ENCODE results near the gene FGD2. TPM values are rescaled to one million over a fixed set of nuclear protein-coding genes. Genes with fewer than 3 reads are reported as not detected.

Gene FGD2
- total RNA-seq, 4 donors from 2014 or later: 2.5 to 292 (median 34.9) TPM

- Histone ChIP-seq H3K36me3 (no peaks in the 10 kb centered on the region), H3K27me3 (no peaks in the 10 kb centered on the region), H3K27ac (peak overlapping the region in 3 of 4 donors; percentile 3 to 85 (median 54)), H3K4me1 (no peaks in the 10 kb centered on the region), H3K9me3 (no peaks in the 10 kb centered on the region), H3K4me3 (peak overlapping the region in 2 of 4 donors; percentile 10 to 49)
- DNase-seq: no peak
- no peak for TF ChIP-seq CTCF (IDR thresholded peaks at IDR 0.05)
- no peak for TF ChIP-seq POLR2A (IDR thresholded peaks at IDR 0.05)
Measured at GRCh38 chr6:37008484-37009465, 3.3 kb downstream of the FGD2 start.

DNA sequence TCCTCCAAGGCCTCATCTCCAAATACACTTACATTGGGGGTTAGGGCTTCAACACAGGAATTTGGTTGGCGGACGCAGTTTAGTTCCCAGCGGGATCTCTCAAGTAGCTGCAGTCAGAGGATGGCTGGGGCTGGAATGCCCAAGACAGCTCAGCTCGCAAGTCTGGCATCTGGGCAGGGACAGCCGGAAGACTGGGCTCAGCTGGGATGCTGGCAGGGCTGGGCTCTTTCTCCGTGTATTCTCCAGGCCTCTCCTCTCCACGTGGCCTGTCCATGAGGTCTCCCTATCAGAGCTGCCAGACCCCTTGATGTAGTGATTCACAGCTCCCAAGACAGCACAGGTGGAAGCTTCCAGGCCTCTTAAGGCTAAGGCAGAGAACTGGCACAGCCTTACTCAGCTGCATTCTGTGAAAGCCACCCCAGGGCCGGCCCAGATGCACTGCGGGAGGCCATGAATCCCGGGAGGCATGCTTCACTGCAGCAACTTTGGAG lies 5.0 kb downstream of the FGD2 start:
- H3K36me3 ChIP-seq: no peaks in the 10 kb centered on the region
- H3K9me3 ChIP-seq: no peaks in the 10 kb centered on the region
- no peak for DNase-seq
- TF ChIP-seq CTCF (IDR thresholded peaks at IDR 0.05) (no peak), POLR2A (IDR thresholded peaks at IDR 0.05) (no peak)
- no peaks in the 10 kb centered on the region for H3K4me1 ChIP-seq
- no peak overlapping the region for H3K4me3 ChIP-seq
- H3K27ac ChIP-seq: no peak overlapping the region
- H3K27me3 ChIP-seq: no peaks in the 10 kb centered on the region

- no peaks in the 10 kb centered on the region for H3K27me3 ChIP-seq
- no peaks in the 10 kb centered on the region for H3K4me1 ChIP-seq
- H3K36me3 ChIP-seq: no peaks in the 10 kb centered on the region
- no peak overlapping the region for H3K4me3 ChIP-seq
- H3K27ac ChIP-seq: no peak overlapping the region
- no peak for TF ChIP-seq CTCF (IDR thresholded peaks at IDR 0.05)
- no peak for TF ChIP-seq POLR2A (IDR thresholded peaks at IDR 0.05)
- no peaks in the 10 kb centered on the region for H3K9me3 ChIP-seq
- no peak for DNase-seq
Measured at GRCh38 chr6:37011656-37012378, 6.4 kb downstream of the FGD2 start.

DNA sequence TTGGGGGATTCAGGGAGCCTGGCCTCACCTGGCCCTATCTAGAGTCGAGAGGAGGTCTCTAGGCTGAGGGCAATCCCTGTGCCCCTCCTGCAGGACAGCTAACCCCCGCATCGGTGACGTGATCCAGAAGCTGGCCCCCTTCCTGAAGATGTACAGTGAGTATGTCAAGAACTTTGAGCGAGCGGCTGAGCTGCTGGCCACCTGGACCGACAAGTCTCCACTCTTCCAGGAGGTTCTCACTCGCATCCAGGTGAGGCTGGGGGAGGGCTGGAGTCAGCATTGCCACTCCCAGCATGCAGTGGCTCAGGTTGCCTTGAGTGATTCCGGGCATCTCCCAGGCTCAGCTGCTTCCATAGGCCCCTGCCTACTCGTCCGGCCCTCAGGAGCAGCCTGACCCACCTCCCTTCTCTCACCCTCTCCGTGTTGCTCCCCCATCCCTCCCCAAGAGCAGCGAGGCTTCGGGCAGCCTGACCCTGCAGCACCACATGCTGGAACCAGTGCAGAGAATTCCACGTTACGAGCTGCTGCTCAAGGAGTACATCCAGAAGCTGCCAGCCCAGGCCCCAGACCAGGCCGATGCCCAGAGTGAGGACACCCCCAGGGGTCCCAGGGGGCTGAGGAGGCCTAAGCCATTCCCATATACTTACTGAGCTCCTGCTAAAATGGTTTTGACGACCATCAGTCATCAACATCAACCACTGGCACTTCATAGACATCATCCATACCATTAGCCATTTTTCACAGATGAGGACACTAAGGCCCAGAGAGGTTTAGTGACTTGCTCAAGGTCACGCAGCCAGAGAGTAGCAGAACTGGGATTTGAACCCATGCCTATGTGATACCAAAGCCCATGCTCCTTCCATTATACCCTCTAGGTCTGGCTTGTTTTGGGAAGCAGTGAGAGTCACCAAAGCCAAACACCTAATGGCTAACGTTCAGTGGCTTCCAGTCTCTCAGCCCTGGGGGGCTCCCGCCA lies 8.3 kb downstream of the FGD2 start:
- no peak for DNase-seq
- Histone ChIP-seq H3K4me1 (peaks cover 0 to 2% (median under 1%) of the 10 kb centered on the region in 4 donors), H3K9me3 (no peaks in the 10 kb centered on the region), H3K36me3 (no peaks in the 10 kb centered on the region), H3K4me3 (no peak overlapping the region), H3K27me3 (no peaks in the 10 kb centered on the region), H3K27ac (no peak overlapping the region)
- TF ChIP-seq POLR2A (IDR thresholded peaks at IDR 0.05) (no peak), CTCF (IDR thresholded peaks at IDR 0.05) (no peak)

- no peak overlapping the region for H3K27ac ChIP-seq
- H3K4me3 ChIP-seq: no peak overlapping the region
- H3K36me3 ChIP-seq: no peaks in the 10 kb centered on the region
- peaks cover 0 to 10% (median 1%) of the 10 kb centered on the region in 4 donors for H3K4me1 ChIP-seq
- H3K27me3 ChIP-seq: no peaks in the 10 kb centered on the region
- TF ChIP-seq CTCF (IDR thresholded peaks at IDR 0.05) (no peak), POLR2A (IDR thresholded peaks at IDR 0.05) (no peak)
- H3K9me3 ChIP-seq: no peaks in the 10 kb centered on the region
- DNase-seq: no peak
Measured at GRCh38 chr6:37014667-37015066, 9.2 kb downstream of the FGD2 start.
